ENCODE data around the gene DDR2.

Gene DDR2

GRCh38 chr1:162757476-162757875, 125.2 kb downstream of the DDR2 start:
- Histone ChIP-seq H3K36me3 (replicated peaks; ENCODE audit: insufficient read depth, low read length) (no peaks in the 10 kb centered on the region), H4K20me1 (ENCODE audit: insufficient read depth, low read length) (no peaks in the 10 kb centered on the region), H3K9me3 (replicated peaks; ENCODE audit: insufficient read depth, low read length) (no peaks in the 10 kb centered on the region), H3F3A (ENCODE audit: insufficient read depth, low read length) (no peaks in the 10 kb centered on the region), H3K27me3 (replicated peaks; ENCODE audit: insufficient read depth, low read length) (no peaks in the 10 kb centered on the region), H3K27ac (ENCODE audit: low read length) (no peak overlapping the region), H3K4me1 (ENCODE audit: low read length) (no peaks in the 10 kb centered on the region), H3K79me2 (ENCODE audit: low read length) (no peaks in the 10 kb centered on the region), H3K9ac (ENCODE audit: low read length) (no peak overlapping the region), H3K4me2 (ENCODE audit: low read depth, low read length) (no peak overlapping the region), H3K4me3 (ENCODE audit: low read length) (no peak overlapping the region), H2AFZ (ENCODE audit: low read length) (no peak overlapping the region), H3K9me2 (replicated peaks; ENCODE audit: insufficient read depth, low read length) (no peaks in the 10 kb centered on the region)
- no peak for TF ChIP-seq EZH2 (optimal IDR thresholded peaks at IDR 0.05; ENCODE audit: low read depth, low read length)
- no peak for TF ChIP-seq CTCF (IDR thresholded peaks at IDR 0.05; ENCODE audit: low read length)
- no peak for TF ChIP-seq EZH2phosphoT487 (IDR thresholded peaks at IDR 0.05; ENCODE audit: low read length)
- DNase-seq: no peak

GRCh38 chr1:162765788-162766187, 133.5 kb downstream of the DDR2 start:
- H3K27me3 ChIP-seq (replicated peaks; ENCODE audit: insufficient read depth, low read length): no peaks in the 10 kb centered on the region
- H3K79me2 ChIP-seq (ENCODE audit: low read length): no peaks in the 10 kb centered on the region
- H3K4me2 ChIP-seq (ENCODE audit: low read depth, low read length): no peak overlapping the region
- no peaks in the 10 kb centered on the region for H4K20me1 ChIP-seq (ENCODE audit: insufficient read depth, low read length)
- H3K36me3 ChIP-seq (replicated peaks; ENCODE audit: insufficient read depth, low read length): no peaks in the 10 kb centered on the region
- H3K27ac ChIP-seq (ENCODE audit: low read length): no peak overlapping the region
- TF ChIP-seq EZH2 (optimal IDR thresholded peaks at IDR 0.05; ENCODE audit: low read depth, low read length) (no peak), EZH2phosphoT487 (IDR thresholded peaks at IDR 0.05; ENCODE audit: low read length) (no peak), CTCF (IDR thresholded peaks at IDR 0.05; ENCODE audit: low read length) (no peak)
- no peak overlapping the region for H2AFZ ChIP-seq (ENCODE audit: low read length)
- no peak overlapping the region for H3K9ac ChIP-seq (ENCODE audit: low read length)
- no peak overlapping the region for H3K4me3 ChIP-seq (ENCODE audit: low read length)
- no peaks in the 10 kb centered on the region for H3K4me1 ChIP-seq (ENCODE audit: low read length)
- H3K9me3 ChIP-seq (replicated peaks; ENCODE audit: insufficient read depth, low read length): no peaks in the 10 kb centered on the region
- no peaks in the 10 kb centered on the region for H3F3A ChIP-seq (ENCODE audit: insufficient read depth, low read length)
- no peaks in the 10 kb centered on the region for H3K9me2 ChIP-seq (replicated peaks; ENCODE audit: insufficient read depth, low read length)
- DNase-seq: no peak

- H3K36me3 ChIP-seq (replicated peaks; ENCODE audit: insufficient read depth, low read length): no peaks in the 10 kb centered on the region
- no peaks in the 10 kb centered on the region for H3K27me3 ChIP-seq (replicated peaks; ENCODE audit: insufficient read depth, low read length)
- H3K4me2 ChIP-seq (ENCODE audit: low read depth, low read length): no peak overlapping the region
- no peaks in the 10 kb centered on the region for H4K20me1 ChIP-seq (ENCODE audit: insufficient read depth, low read length)
- H3K27ac ChIP-seq (ENCODE audit: low read length): no peak overlapping the region
- no peak overlapping the region for H2AFZ ChIP-seq (ENCODE audit: low read length)
- no peak overlapping the region for H3K4me3 ChIP-seq (ENCODE audit: low read length)
- no peak overlapping the region for H3K9ac ChIP-seq (ENCODE audit: low read length)
- TF ChIP-seq EZH2 (optimal IDR thresholded peaks at IDR 0.05; ENCODE audit: low read depth, low read length) (no peak), EZH2phosphoT487 (IDR thresholded peaks at IDR 0.05; ENCODE audit: low read length) (no peak), CTCF (IDR thresholded peaks at IDR 0.05; ENCODE audit: low read length) (no peak)
- no peaks in the 10 kb centered on the region for H3K9me3 ChIP-seq (replicated peaks; ENCODE audit: insufficient read depth, low read length)
- no peaks in the 10 kb centered on the region for H3K79me2 ChIP-seq (ENCODE audit: low read length)
- H3F3A ChIP-seq (ENCODE audit: insufficient read depth, low read length): no peaks in the 10 kb centered on the region
- no peaks in the 10 kb centered on the region for H3K9me2 ChIP-seq (replicated peaks; ENCODE audit: insufficient read depth, low read length)
- no peak for DNase-seq
- no peaks in the 10 kb centered on the region for H3K4me1 ChIP-seq (ENCODE audit: low read length)
Observed at GRCh38 chr1:162772571-162773154, 140.4 kb downstream of the DDR2 start.
